SK-N-SH (cell line): ENCODE data around the gene FAM131A.

ENCODE experiments used
- EP300 ChIP-seq, 2 experiments: IDR thresholded peaks; 2 replicates each; pipeline versions ENCODE4 v1.4.0 to v1.6.1; 2012; ENCODE audit warnings: borderline replicate concordance in 1 of 2, low read depth in 1 of 2, low read length in 1 of 2
- FOXM1 ChIP-seq: IDR thresholded peaks from 2 replicates; pipeline ENCODE4 v1.4.0; 2012; ENCODE audit warnings: low read depth, mild to moderate bottlenecking
- GABPA ChIP-seq: IDR thresholded peaks from 2 replicates; pipeline ENCODE4 v1.4.0; 2012; ENCODE audit warnings: low read depth, mild to moderate bottlenecking
- JUND ChIP-seq: IDR thresholded peaks from 2 replicates; pipeline ENCODE4 v1.4.0; 2012
- MEF2A ChIP-seq: IDR thresholded peaks from 2 replicates; pipeline ENCODE4 v1.4.0; 2012; ENCODE audit warnings: low read depth, borderline replicate concordance
- POLR2AphosphoS5 ChIP-seq: IDR thresholded peaks from 2 replicates; pipeline ENCODE4 v1.6.1; 2012; ENCODE audit warnings: low read depth, low read length
- RFX5 ChIP-seq: IDR thresholded peaks from 2 replicates; pipeline ENCODE4 v1.6.1; 2012; ENCODE audit warnings: mild to moderate bottlenecking, improper control_type of control experiment, low read length
- TF ChIP-seq, protein P1 (sequence below): IDR thresholded peaks from 2 replicates; pipeline ENCODE4 v1.6.1; 2012; ENCODE audit warnings: mild to moderate bottlenecking, low read depth, low read length, moderate library complexity
- TF ChIP-seq, protein P2 (sequence below): fragments of 200-600 bp; sonication (generic); IDR thresholded peaks from 2 replicates; pipeline ENCODE4 v1.6.1; 2017; ENCODE audit warnings: antibody characterized with exemption, mild to moderate bottlenecking, moderate library complexity
- TF ChIP-seq, protein P3 (sequence below): IDR thresholded peaks from 2 replicates; pipeline ENCODE4 v1.4.0; 2012; ENCODE audit warnings: low read depth, borderline replicate concordance

DNA sequence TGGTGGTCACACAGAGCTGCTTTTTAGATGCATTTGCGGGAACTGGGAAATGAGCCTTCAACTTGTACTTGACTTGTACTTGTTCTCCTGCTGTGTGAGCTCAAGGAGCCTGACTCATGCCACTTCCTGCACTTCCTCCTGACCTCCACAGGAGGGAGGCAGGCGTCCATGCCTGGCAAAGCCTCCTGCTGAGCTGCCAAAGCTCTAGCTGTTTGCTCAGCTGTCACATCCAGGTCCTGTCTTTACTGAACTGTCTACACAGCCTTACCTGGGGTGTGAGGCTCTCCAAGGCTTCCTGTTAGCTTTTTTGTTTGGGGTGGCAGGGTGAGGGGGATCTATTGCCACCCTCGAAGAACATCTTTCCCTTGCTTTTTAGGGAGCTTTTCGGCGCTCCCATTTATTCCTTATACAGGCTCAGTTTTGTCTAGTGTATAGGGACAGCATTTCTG lies 34.2 kb downstream of the FAM131A start:
- TF ChIP-seq, protein P1, sequence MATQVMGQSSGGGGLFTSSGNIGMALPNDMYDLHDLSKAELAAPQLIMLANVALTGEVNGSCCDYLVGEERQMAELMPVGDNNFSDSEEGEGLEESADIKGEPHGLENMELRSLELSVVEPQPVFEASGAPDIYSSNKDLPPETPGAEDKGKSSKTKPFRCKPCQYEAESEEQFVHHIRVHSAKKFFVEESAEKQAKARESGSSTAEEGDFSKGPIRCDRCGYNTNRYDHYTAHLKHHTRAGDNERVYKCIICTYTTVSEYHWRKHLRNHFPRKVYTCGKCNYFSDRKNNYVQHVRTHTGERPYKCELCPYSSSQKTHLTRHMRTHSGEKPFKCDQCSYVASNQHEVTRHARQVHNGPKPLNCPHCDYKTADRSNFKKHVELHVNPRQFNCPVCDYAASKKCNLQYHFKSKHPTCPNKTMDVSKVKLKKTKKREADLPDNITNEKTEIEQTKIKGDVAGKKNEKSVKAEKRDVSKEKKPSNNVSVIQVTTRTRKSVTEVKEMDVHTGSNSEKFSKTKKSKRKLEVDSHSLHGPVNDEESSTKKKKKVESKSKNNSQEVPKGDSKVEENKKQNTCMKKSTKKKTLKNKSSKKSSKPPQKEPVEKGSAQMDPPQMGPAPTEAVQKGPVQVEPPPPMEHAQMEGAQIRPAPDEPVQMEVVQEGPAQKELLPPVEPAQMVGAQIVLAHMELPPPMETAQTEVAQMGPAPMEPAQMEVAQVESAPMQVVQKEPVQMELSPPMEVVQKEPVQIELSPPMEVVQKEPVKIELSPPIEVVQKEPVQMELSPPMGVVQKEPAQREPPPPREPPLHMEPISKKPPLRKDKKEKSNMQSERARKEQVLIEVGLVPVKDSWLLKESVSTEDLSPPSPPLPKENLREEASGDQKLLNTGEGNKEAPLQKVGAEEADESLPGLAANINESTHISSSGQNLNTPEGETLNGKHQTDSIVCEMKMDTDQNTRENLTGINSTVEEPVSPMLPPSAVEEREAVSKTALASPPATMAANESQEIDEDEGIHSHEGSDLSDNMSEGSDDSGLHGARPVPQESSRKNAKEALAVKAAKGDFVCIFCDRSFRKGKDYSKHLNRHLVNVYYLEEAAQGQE: no peak
- no peak for TF ChIP-seq EP300 (IDR thresholded peaks at IDR 0.05; ENCODE audit: borderline replicate concordance in 1 of 2, low read depth in 1 of 2, low read length in 1 of 2)
- TF ChIP-seq JUND: no peak
- TF ChIP-seq, protein P2, sequence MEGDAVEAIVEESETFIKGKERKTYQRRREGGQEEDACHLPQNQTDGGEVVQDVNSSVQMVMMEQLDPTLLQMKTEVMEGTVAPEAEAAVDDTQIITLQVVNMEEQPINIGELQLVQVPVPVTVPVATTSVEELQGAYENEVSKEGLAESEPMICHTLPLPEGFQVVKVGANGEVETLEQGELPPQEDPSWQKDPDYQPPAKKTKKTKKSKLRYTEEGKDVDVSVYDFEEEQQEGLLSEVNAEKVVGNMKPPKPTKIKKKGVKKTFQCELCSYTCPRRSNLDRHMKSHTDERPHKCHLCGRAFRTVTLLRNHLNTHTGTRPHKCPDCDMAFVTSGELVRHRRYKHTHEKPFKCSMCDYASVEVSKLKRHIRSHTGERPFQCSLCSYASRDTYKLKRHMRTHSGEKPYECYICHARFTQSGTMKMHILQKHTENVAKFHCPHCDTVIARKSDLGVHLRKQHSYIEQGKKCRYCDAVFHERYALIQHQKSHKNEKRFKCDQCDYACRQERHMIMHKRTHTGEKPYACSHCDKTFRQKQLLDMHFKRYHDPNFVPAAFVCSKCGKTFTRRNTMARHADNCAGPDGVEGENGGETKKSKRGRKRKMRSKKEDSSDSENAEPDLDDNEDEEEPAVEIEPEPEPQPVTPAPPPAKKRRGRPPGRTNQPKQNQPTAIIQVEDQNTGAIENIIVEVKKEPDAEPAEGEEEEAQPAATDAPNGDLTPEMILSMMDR: peak; percentile 92
- no peak for TF ChIP-seq RFX5
- no peak for TF ChIP-seq GABPA
- TF ChIP-seq POLR2AphosphoS5: no peak; the same call in 1 of the 2 replicates
- TF ChIP-seq, protein P3, sequence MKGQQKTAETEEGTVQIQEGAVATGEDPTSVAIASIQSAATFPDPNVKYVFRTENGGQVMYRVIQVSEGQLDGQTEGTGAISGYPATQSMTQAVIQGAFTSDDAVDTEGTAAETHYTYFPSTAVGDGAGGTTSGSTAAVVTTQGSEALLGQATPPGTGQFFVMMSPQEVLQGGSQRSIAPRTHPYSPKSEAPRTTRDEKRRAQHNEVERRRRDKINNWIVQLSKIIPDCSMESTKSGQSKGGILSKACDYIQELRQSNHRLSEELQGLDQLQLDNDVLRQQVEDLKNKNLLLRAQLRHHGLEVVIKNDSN: no peak
- no peak for TF ChIP-seq FOXM1
- TF ChIP-seq MEF2A: no peak
